ENCODE measurements around the gene FDCSP.

DNA sequence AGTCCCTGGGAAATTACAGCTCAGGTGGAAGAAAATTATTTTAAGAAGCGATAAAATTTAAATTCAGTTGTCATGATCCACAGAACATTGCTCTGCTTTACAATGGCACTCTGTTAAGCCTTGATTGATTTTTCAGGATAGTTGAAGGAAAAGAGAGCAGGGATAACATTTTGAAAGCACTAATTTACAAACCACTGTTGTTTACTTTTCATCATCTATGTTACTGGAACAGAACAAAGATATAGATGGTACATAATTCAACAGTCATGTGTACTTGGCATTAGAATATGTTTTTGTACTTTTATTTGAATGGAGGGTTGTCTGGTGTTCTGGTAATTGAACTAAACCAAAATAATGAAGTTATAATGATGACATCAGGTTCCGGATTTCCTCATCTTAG lies 33.0 kb upstream of the FDCSP start:
- TF ChIP-seq POLR2AphosphoS5 (IDR thresholded peaks at IDR 0.05; ENCODE audit: low read depth, low read length) (no peak), PAX5 (IDR thresholded peaks at IDR 0.05; ENCODE audit: insufficient read depth, low read length, severe bottlenecking) (no peak), TAF1 (IDR thresholded peaks at IDR 0.05; ENCODE audit: low read depth, low read length) (no peak), POLR2A (IDR thresholded peaks at IDR 0.05; ENCODE audit: low read depth, low read length) (no peak)

All from GM12891 (cell line).